NB4 (cell line): ENCODE data around the gene PSMD2.

Experiments used
- MYC ChIP-seq: IDR thresholded peaks from 2 replicates; pipeline ENCODE4 v1.6.1; 2011; ENCODE audit warnings: low read depth, low read length
- POLR2A ChIP-seq: IDR thresholded peaks from 2 replicates; pipeline ENCODE4 v1.6.1; 2011; ENCODE audit warnings: mild to moderate bottlenecking; ENCODE audit not compliant: insufficient read length; ENCODE audit errors: extremely low read depth
- TF ChIP-seq, protein P1 (sequence below): IDR thresholded peaks from one replicate; pipeline ENCODE4 v1.5.1; 2012; ENCODE audit warnings: low read depth, low read length

DNA sequence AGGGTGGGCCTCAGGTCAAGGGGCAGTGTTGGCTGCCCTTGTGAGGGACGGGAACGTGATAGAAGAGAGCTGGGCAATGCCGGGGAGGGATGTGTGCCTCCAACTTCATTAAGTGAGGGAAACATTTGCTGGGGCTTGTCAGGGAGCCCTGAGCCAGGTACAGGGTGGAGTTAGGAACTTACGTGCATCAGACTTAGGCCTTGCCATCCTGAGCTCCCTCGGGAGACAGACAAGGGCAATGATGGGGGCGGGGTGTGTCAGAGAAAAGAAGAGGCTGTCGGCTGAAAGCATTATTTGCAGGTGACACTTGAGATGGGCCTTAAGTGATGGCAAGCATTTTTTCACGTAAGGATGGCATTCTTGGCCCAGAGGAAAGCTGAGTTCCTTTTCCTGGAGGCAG is 40.0 kb downstream of the PSMD2 start:
- no peak for TF ChIP-seq POLR2A
- TF ChIP-seq, protein P1, sequence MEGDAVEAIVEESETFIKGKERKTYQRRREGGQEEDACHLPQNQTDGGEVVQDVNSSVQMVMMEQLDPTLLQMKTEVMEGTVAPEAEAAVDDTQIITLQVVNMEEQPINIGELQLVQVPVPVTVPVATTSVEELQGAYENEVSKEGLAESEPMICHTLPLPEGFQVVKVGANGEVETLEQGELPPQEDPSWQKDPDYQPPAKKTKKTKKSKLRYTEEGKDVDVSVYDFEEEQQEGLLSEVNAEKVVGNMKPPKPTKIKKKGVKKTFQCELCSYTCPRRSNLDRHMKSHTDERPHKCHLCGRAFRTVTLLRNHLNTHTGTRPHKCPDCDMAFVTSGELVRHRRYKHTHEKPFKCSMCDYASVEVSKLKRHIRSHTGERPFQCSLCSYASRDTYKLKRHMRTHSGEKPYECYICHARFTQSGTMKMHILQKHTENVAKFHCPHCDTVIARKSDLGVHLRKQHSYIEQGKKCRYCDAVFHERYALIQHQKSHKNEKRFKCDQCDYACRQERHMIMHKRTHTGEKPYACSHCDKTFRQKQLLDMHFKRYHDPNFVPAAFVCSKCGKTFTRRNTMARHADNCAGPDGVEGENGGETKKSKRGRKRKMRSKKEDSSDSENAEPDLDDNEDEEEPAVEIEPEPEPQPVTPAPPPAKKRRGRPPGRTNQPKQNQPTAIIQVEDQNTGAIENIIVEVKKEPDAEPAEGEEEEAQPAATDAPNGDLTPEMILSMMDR, result no peak
- TF ChIP-seq MYC, result no peak
